Caco-2 (cell line): ENCODE results near the gene RAD9B. TPM values are rescaled to one million over a fixed set of nuclear protein-coding genes. Genes with fewer than 3 reads are reported as not detected.

Experiments
- BruUV-seq: library from RNA; stranded (reverse); fragments of 400-500 nt; replicated peaks from 2 replicates; lab custom pipeline; 2021; lab: Mats Ljungman, UMichigan
- CTCF ChIA-PET: fragments of 300-600 bp; sonication (Branson Sonifier 250); formaldehyde crosslinking; loops from one replicate; lab custom pipeline; 2022; ENCODE audit warnings: antibody characterized with exemption; lab: Charles Lee
- POLR2A ChIA-PET: fragments of 300-600 bp; sonication (Branson Sonifier 250); formaldehyde crosslinking; loops from one replicate; lab custom pipeline; 2022; ENCODE audit warnings: antibody characterized with exemption; lab: Charles Lee
- DNase-seq, 2 experiments: peaks; one replicate each; pipeline versions ENCODE4 v3.0.0 to v3.0.0-alpha.2; 2020 to 2022
- H3K27me3 ChIP-seq: replicated peaks from 2 replicates; pipeline ENCODE4 v1.6.0; 2011; ENCODE audit warnings: low read length; ENCODE audit not compliant: control insufficient read depth, insufficient read depth
- H3K36me3 ChIP-seq: 2 replicates; pipeline ENCODE4 v1.5.1; 2011; ENCODE audit warnings: low read length; ENCODE audit not compliant: control insufficient read depth, insufficient read depth
- H3K4me1 ChIP-seq: fragments of 250-450 bp; sonication (Bioruptor Pico); 2 replicates; pipeline ENCODE4 v1.5.1; 2020; ENCODE audit warnings: mild to moderate bottlenecking
- H3K4me3 ChIP-seq: 2 replicates; pipeline ENCODE4 v1.5.1; 2011; ENCODE audit warnings: low read depth, mild to moderate bottlenecking, control low read depth, low read length
- H3K9me3 ChIP-seq: fragments of 250-450 bp; sonication (Bioruptor Pico); 2 replicates; pipeline ENCODE4 v1.5.1; 2020; ENCODE audit warnings: mild to moderate bottlenecking, moderate library complexity
- H3K27ac Mint-ChIP-seq: one replicate; pipeline ENCODE4 v1.8.0; 2022; ENCODE audit warnings: mixed read lengths; ENCODE audit not compliant: unreplicated experiment
- H3K27me3 Mint-ChIP-seq: one replicate; pipeline ENCODE4 v1.8.0; 2022; ENCODE audit warnings: mixed read lengths; ENCODE audit not compliant: insufficient read depth, unreplicated experiment
- H3K36me3 Mint-ChIP-seq: one replicate; pipeline ENCODE4 v1.8.0; 2022; ENCODE audit warnings: mild to moderate bottlenecking, mixed read lengths; ENCODE audit not compliant: insufficient read depth, unreplicated experiment
- H3K4me1 Mint-ChIP-seq: one replicate; pipeline ENCODE4 v1.8.0; 2022; ENCODE audit warnings: low read depth, mixed read lengths; ENCODE audit not compliant: unreplicated experiment
- H3K4me3 Mint-ChIP-seq: one replicate; pipeline ENCODE4 v1.8.0; 2022; ENCODE audit warnings: mild to moderate bottlenecking, moderate library complexity, mixed read lengths; ENCODE audit not compliant: unreplicated experiment
- H3K9me3 Mint-ChIP-seq: one replicate; pipeline ENCODE4 v1.8.0; 2022; ENCODE audit warnings: mixed read lengths; ENCODE audit not compliant: unreplicated experiment
- CTCF ChIP-seq, 2 experiments: fragments of 200-600 bp in 1 of 2; IDR thresholded peaks; 1 replicate in 1 of 2; 2 replicates in 1 of 2; pipeline versions ENCODE4 v1.5.1 to v1.8.0; 2011 to 2022; ENCODE audit warnings: antibody characterized with exemption in 1 of 2, control low read depth in 1 of 2, inconsistent platforms in 1 of 2, low read depth in 1 of 2, low read length in 1 of 2, mild to moderate bottlenecking in 1 of 2, moderate library complexity in 1 of 2; ENCODE audit not compliant: insufficient read depth in 1 of 2, severe bottlenecking in 1 of 2, unreplicated experiment in 1 of 2
- intact Hi-C: fragments of 100-400 bp; cut with micrococcal nuclease; formaldehyde crosslinking; loops from one replicate; pipeline ENCODE4 v1.10.0; 2022; ENCODE audit not compliant: unreplicated experiment
- total RNA-seq: library from RNA; stranded (reverse); gene quantifications from 2 replicates; pipeline ENCODE4 v1.2.3, GENCODE V29; 2022

The RAD9B gene
- total RNA-seq, 1 experiment from 2014 or later = 3.8 TPM

- Mint-ChIP-seq H3K36me3 (peaks cover 25% of the 10 kb centered on the region), H3K4me1 (no peaks in the 10 kb centered on the region), H3K27me3 (no peaks in the 10 kb centered on the region), H3K4me3 (no peak overlapping the region), H3K27ac (no peak overlapping the region), H3K9me3 (no peaks in the 10 kb centered on the region)
- Histone ChIP-seq H3K9me3 (no peaks in the 10 kb centered on the region), H3K27me3 (no peaks in the 10 kb centered on the region), H3K4me1 (no peaks in the 10 kb centered on the region), H3K36me3 (no peaks in the 10 kb centered on the region), H3K4me3 (no peak overlapping the region)
- CTCF ChIA-PET = no interaction called here
- TF ChIP-seq CTCF (IDR thresholded peaks at IDR 0.05; ENCODE audit: insufficient read depth in 1 of 2, low read depth in 1 of 2, low read length in 1 of 2, severe bottlenecking in 1 of 2, unreplicated experiment in 1 of 2) = no peak
- DNase-seq = no peak
- intact Hi-C loops = no loop called here
- BruUV-seq = no TSS peak
- POLR2A ChIA-PET = no interaction called here
These were observed 46.5 kb downstream of the RAD9B start for GRCh38 chr12:110548678-110549077.

GRCh38 chr12:110549716-110550115 lies 47.6 kb downstream of the RAD9B start:
- no peaks in the 10 kb centered on the region for H3K36me3 ChIP-seq
- H3K9me3 Mint-ChIP-seq = no peaks in the 10 kb centered on the region
- DNase-seq = no peak
- H3K4me1 Mint-ChIP-seq = no peaks in the 10 kb centered on the region
- no peaks in the 10 kb centered on the region for H3K4me1 ChIP-seq
- no peaks in the 10 kb centered on the region for H3K27me3 Mint-ChIP-seq
- H3K4me3 Mint-ChIP-seq = no peak overlapping the region
- peaks cover 22% of the 10 kb centered on the region for H3K36me3 Mint-ChIP-seq
- no peak overlapping the region for H3K4me3 ChIP-seq
- intact Hi-C loops = no loop called here
- H3K27ac Mint-ChIP-seq = no peak overlapping the region
- TF ChIP-seq CTCF (IDR thresholded peaks at IDR 0.05; ENCODE audit: insufficient read depth in 1 of 2, low read depth in 1 of 2, low read length in 1 of 2, severe bottlenecking in 1 of 2, unreplicated experiment in 1 of 2) = no peak
- ChIA-PET CTCF (no interaction called here), POLR2A (interaction anchor here (1.2 kb wide), 1 partner anchor 100 kb away, joined by 11 read pairs; the partner anchor contains the start of gene ARPC3)
- no TSS peak for BruUV-seq
- H3K9me3 ChIP-seq = no peaks in the 10 kb centered on the region
- H3K27me3 ChIP-seq = no peaks in the 10 kb centered on the region

GRCh38 chr12:110550981-110551380 lies 48.9 kb downstream of the RAD9B start:
- BruUV-seq = TSS peak; percentile 22
- Histone ChIP-seq H3K4me3 (no peak overlapping the region), H3K27me3 (no peaks in the 10 kb centered on the region), H3K4me1 (no peaks in the 10 kb centered on the region), H3K36me3 (no peaks in the 10 kb centered on the region), H3K9me3 (no peaks in the 10 kb centered on the region)
- CTCF ChIA-PET = no interaction called here
- no peak for TF ChIP-seq CTCF (IDR thresholded peaks at IDR 0.05; ENCODE audit: insufficient read depth in 1 of 2, low read depth in 1 of 2, low read length in 1 of 2, severe bottlenecking in 1 of 2, unreplicated experiment in 1 of 2)
- H3K27ac Mint-ChIP-seq = no peak overlapping the region
- H3K27me3 Mint-ChIP-seq = no peaks in the 10 kb centered on the region
- H3K4me1 Mint-ChIP-seq = no peaks in the 10 kb centered on the region
- DNase-seq = no peak
- no peaks in the 10 kb centered on the region for H3K9me3 Mint-ChIP-seq
- intact Hi-C loops = no loop called here
- peaks cover 11% of the 10 kb centered on the region for H3K36me3 Mint-ChIP-seq
- H3K4me3 Mint-ChIP-seq = no peak overlapping the region
- POLR2A ChIA-PET = no interaction called here

Other genes starting within 250 kb of the RAD9B start
- gene ATP2A2, start 221.1 kb upstream of the RAD9B start, total RNA-seq = 252 and 262 TPM in 2 replicates
- gene ANAPC7, start 98.6 kb upstream of the RAD9B start, total RNA-seq = 90.4 and 93.8 TPM in 2 replicates
- gene ARPC3, start 52.0 kb upstream of the RAD9B start, total RNA-seq = 302 and 309 TPM in 2 replicates
- 35.0 and 39.0 TPM in 2 replicates for gene GPN3, start 34.1 kb upstream of the RAD9B start, total RNA-seq
- 13.1 and 15.9 TPM in 2 replicates for gene FAM216A, start 33.5 kb upstream of the RAD9B start, total RNA-seq
- 127 and 132 TPM in 2 replicates for gene VPS29, start 220 bp upstream of the RAD9B start, total RNA-seq
- 18.2 and 19.0 TPM in 2 replicates for gene PPTC7, start 81.0 kb downstream of the RAD9B start, total RNA-seq
- 13.6 and 13.8 TPM in 2 replicates for gene TCTN1, start 111.8 kb downstream of the RAD9B start, total RNA-seq
- gene HVCN1, start 186.8 kb downstream of the RAD9B start, total RNA-seq = 0.23 TPM in 1 of 2 replicates, not detected in the other
- 202 and 213 TPM in 2 replicates for gene PPP1CC, start 240.6 kb downstream of the RAD9B start, total RNA-seq